AG04449 (cell line): ENCODE results near the gene MBNL2.

Source experiments
- CTCF ChIA-PET: fragments of 350-600 bp; formaldehyde crosslinking; extraction: SDS; loops from one replicate; lab custom pipeline; 2021; ENCODE audit warnings: antibody characterized with exemption; lab: Yijun Ruan, JAX
- POLR2A ChIA-PET: fragments of 400-600, 350-600 bp; formaldehyde crosslinking; extraction: SDS; loops from one replicate; lab custom pipeline; 2020; ENCODE audit warnings: antibody characterized with exemption, inconsistent platforms; lab: Yijun Ruan, JAX
- DNase-seq: peaks from one replicate; pipeline ENCODE4 v3.0.0-alpha.2; 2010; ENCODE audit warnings: low read depth, low spot score
- H3K4me3 ChIP-seq: 2 replicates; pipeline ENCODE4 v1.5.1; 2011; ENCODE audit warnings: low read depth, mild to moderate bottlenecking, control low read depth, low read length
- TF ChIP-seq, protein P1 (sequence below): IDR thresholded peaks from one replicate; pipeline ENCODE4 v1.5.1; 2011; ENCODE audit warnings: mild to moderate bottlenecking, moderate library complexity, low read length, control low read depth, inconsistent platforms; ENCODE audit not compliant: insufficient read depth; ENCODE audit errors: missing control alignments

The MBNL2 gene

DNA sequence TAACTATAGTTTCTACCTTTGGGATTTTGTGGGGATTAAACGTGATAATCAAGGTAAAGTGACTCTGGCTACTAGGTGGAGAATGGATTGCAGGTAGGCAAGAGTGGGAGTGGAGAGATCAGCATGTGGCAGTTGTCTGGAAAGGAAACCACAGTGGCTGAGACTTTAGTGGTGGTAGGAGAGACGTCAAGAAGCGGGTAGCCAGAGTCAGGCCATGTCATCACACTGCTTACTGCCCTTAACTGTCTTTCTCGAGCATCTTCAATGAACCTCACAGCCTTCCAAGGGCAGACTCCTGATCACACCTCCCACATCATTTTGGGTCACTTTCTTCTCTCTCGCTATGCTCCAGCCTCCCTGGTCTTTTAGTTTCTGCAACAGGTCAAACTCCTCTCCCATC, 28.6 kb upstream of the MBNL2 start:
- TF ChIP-seq, protein P1, sequence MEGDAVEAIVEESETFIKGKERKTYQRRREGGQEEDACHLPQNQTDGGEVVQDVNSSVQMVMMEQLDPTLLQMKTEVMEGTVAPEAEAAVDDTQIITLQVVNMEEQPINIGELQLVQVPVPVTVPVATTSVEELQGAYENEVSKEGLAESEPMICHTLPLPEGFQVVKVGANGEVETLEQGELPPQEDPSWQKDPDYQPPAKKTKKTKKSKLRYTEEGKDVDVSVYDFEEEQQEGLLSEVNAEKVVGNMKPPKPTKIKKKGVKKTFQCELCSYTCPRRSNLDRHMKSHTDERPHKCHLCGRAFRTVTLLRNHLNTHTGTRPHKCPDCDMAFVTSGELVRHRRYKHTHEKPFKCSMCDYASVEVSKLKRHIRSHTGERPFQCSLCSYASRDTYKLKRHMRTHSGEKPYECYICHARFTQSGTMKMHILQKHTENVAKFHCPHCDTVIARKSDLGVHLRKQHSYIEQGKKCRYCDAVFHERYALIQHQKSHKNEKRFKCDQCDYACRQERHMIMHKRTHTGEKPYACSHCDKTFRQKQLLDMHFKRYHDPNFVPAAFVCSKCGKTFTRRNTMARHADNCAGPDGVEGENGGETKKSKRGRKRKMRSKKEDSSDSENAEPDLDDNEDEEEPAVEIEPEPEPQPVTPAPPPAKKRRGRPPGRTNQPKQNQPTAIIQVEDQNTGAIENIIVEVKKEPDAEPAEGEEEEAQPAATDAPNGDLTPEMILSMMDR: no peak
- CTCF ChIA-PET: no interaction called here
- POLR2A ChIA-PET: no interaction called here
- no peak overlapping the region for H3K4me3 ChIP-seq
- DNase-seq: no peak

DNA sequence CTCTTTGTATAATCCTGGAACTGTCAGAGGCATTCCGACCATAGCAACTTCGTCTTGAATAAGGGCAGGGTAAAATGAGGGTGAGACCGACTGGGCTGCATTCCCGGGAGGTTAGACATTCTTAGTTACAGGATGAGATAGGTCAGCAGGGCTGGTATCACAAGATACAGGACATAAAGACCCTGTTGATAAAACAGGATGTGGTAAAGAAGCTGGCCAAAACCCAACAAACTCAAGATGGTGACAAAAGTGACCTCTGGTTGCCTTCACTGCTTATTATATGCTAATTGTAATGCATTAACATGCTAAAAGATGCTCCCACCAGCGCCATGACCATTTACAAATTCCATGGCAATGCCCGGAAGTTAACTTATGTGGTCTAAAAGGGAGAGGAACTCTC, 27.7 kb upstream of the MBNL2 start:
- POLR2A ChIA-PET: no interaction called here
- CTCF ChIA-PET: no interaction called here
- TF ChIP-seq, protein P1: no peak
- DNase-seq: peak; percentile 26
- H3K4me3 ChIP-seq: no peak overlapping the region

DNA sequence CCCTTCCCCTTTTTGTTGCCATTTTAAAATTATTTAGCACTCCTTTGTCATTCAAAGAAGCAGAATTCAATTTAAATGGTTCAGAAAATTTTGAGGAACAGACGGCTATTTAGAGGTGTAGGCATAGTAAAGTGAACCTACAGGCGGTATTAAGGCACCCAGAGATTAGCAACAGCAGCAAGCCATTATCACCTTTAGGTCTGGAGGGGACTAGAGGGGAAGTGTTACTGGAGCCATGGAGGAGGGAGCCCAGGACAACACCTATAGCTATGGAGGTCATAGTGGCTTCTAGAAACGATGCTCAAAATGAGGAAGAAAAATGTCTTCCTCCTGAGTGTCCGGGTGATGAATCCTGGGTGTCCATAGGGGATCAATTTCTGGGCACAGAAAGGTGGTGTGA, 25.8 kb upstream of the MBNL2 start:
- TF ChIP-seq, protein P1: no peak
- POLR2A ChIA-PET: no interaction called here
- no peak for DNase-seq
- CTCF ChIA-PET: interaction anchor here (1.0 kb wide), 1 partner anchor 86 kb away, joined by 4 read pairs; no protein-coding TSS in a partner anchor
- no peak overlapping the region for H3K4me3 ChIP-seq

DNA sequence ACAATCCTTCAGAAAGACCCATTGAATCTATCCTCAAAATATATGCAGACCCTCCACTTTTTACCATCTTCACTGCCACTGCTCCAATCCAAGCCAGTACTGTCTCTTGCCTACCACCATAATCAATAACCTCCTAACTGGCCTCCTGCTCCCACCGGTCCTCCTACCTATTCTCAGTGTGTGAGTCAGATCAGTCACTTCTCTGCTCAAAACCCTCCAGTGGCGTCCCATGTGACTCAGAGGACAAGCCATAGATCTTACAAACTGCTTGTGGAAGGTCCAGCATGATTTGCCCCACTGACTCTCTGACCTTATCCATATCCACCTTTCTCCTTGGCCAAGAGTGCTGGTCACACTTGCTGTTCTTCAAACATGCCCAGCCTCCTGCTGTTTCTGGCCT, 23.4 kb upstream of the MBNL2 start:
- CTCF ChIA-PET: no interaction called here
- TF ChIP-seq, protein P1: no peak
- POLR2A ChIA-PET: no interaction called here
- DNase-seq: no peak
- H3K4me3 ChIP-seq: no peak overlapping the region

DNA sequence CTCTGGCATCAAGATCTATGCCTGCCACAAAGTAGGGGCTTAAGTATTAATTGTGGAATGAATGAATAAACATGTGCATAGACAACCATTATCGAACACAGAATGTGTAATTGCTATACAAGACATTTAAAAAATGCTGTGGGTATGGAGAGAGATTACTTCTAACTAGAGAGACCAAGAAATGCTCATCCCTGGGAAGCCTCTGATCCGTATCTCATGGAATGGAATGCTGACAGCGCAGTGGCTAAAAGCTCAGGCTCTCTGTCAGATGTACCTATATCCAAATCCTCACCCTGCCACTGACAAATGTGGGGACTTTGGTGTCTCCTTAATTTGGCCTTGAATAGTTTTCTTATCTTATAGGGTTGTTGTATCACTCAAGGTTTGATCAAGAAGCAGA, 22.7 kb upstream of the MBNL2 start:
- ChIA-PET CTCF (interaction anchor here (0.8 to 1.3 kb wide), 2 partner anchors 13 to 74 kb away, joined by 3 to 6 read pairs; no protein-coding TSS in a partner anchor), POLR2A (no interaction called here)
- H3K4me3 ChIP-seq: no peak overlapping the region
- TF ChIP-seq, protein P1: no peak
- DNase-seq: no peak

DNA sequence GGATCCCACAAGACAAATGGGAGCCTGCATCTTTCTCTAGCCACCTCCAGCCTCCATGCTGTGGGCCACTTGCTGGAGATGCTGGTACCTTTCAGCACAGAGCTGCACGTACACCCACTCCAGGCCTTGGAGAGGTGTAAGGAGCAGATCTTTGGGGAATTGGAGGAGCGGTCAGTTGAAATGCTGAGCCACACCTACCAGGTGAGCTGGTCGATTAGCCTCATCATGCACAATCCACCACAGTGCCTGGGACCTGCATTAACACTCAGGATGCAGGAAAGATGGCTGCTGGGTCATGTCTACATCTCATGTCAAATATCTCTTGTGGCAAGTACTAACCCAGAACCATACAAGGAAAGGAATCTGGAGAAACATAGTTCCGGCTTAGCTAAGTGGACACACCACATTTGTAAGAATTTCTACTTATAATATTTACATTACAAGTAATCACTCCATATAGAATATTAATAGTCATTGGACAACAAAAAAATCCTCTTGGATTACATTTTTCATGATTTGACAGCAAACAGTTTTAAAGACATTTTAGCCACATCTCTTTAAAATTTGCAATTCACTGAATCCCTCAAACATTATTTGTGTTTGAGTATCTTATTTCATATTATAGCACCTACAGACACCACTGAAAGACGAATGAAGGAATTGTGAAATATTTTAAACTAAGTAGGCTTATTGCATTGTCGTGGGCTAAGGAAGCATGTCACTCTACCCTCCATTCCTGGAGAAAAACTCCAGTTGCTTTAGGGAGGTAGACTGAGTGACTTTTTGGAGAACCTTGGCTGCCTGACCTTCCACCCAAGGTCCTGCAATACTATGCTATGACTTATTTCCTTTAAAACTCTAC, 21.8 kb upstream of the MBNL2 start:
- CTCF ChIA-PET: interaction anchor here (0.8 to 1.3 kb wide), 2 partner anchors 12 to 75 kb away, joined by 3 to 6 read pairs; no protein-coding TSS in a partner anchor
- H3K4me3 ChIP-seq: no peak overlapping the region
- TF ChIP-seq, protein P1: no peak
- POLR2A ChIA-PET: no interaction called here
- DNase-seq: no peak
